Measurements from ENCODE around the gene OR2S2. TPM values are rescaled to one million over a fixed set of nuclear protein-coding genes. Genes with fewer than 3 reads are reported as not detected.
"Not testable (repeated sequence)": the region's sequence is repeated elsewhere in the genome, so short reads cannot be mapped to it uniquely, and the experiment has no call there.

OR2S2 gene
- total RNA-seq, 1 donor from 2014 or later = not detected

GRCh38 chr9:35935261-35935660 lies 22.7 kb downstream of the OR2S2 start:
- TF ChIP-seq POLR2AphosphoS5 (IDR thresholded peaks at IDR 0.05; ENCODE audit: insufficient read depth in 1 of 2, low read depth in 1 of 2) (no peak), POLR2A (IDR thresholded peaks at IDR 0.05) (no peak), CTCF (IDR thresholded peaks at IDR 0.05) (no peak)
- DNase-seq (ENCODE audit: extremely low spot score in 2 of 2) = no peak

GRCh38 chr9:35934069-35934468 lies 23.9 kb downstream of the OR2S2 start:
- not testable (repeated sequence) for H3K4me1 ChIP-seq; H3K36me3 ChIP-seq; H3K27ac ChIP-seq; H3K27me3 ChIP-seq; DNase-seq (ENCODE audit: extremely low spot score in 2 of 2); H3K9me3 ChIP-seq; H3K4me3 ChIP-seq
- intact Hi-C loops (cut with DNase I) = loop anchor here (1.0 kb wide), 1 partner anchor 12 kb away; no protein-coding TSS in a partner anchor

More at GRCh38 chr9:35935261-35935660, 22.7 kb downstream of the OR2S2 start:
- intact Hi-C loops (cut with DNase I) = no loop called here
- H3K36me3 ChIP-seq = no peaks in the 10 kb centered on the region
- no peaks in the 10 kb centered on the region for H3K4me1 ChIP-seq
- no peaks in the 10 kb centered on the region for H3K9me3 ChIP-seq
- H3K4me3 ChIP-seq = no peak overlapping the region
- no peak overlapping the region for H3K27ac ChIP-seq
- H3K27me3 ChIP-seq = no peaks in the 10 kb centered on the region

DNA sequence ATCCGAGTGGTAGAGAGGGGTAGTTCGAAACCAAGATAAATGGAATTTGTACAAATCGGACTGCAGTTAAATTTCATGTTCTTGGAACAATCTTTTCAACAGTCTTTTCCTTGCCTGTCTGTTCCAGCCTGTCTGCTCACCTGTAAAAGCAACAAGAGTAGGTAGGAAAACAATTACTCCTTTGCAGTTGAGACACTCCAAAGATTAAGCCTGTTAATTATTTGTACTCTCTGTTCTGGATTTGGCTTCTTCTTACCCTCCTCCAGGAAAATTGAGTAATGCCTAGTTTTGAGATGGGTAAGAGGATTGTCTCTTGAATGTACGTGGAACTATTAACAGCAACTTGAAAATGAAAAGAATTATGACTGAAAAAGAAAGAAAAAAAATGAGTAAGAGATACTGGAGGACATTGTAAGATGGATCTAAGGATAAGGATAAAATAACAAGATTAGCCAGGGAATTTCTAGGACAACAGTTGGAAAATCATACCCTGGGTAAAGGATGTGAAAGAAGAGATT lies 24.3 kb downstream of the OR2S2 start:
- no peak for TF ChIP-seq POLR2AphosphoS5 (IDR thresholded peaks at IDR 0.05; ENCODE audit: insufficient read depth in 1 of 2, low read depth in 1 of 2)
- no peak for TF ChIP-seq POLR2A (IDR thresholded peaks at IDR 0.05)
- TF ChIP-seq CTCF (IDR thresholded peaks at IDR 0.05) = no peak
- H3K27ac ChIP-seq = no peak overlapping the region
- intact Hi-C loops (cut with DNase I) = loop anchor here (1.0 kb wide), 1 partner anchor 11 kb away; no protein-coding TSS in a partner anchor
- H3K9me3 ChIP-seq = no peaks in the 10 kb centered on the region
- H3K4me3 ChIP-seq = no peak overlapping the region
- no peaks in the 10 kb centered on the region for H3K27me3 ChIP-seq
- DNase-seq (ENCODE audit: extremely low spot score in 2 of 2) = no peak
- no peaks in the 10 kb centered on the region for H3K4me1 ChIP-seq
- no peaks in the 10 kb centered on the region for H3K36me3 ChIP-seq

DNA sequence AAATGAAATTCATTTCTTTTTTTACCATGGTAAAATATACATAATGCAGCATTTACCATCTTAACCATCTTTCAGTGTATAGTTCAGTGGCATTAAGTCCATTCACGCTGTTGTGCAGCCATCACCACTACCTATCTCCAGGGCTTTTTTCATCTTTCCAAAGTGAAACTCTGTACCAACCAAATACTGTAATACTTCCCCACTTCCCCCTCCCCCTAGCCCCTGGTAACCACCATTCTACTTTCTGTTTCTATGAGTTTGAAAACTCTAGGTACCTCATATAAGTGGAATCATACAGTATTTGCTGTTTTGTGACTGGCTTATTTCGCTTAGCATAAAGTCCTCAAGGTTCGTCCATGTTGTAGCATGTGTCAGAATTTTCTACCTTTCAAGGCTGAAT lies 25.2 kb downstream of the OR2S2 start:
- Histone ChIP-seq H3K36me3 (no peaks in the 10 kb centered on the region), H3K27me3 (no peaks in the 10 kb centered on the region), H3K27ac (no peak overlapping the region), H3K4me3 (no peak overlapping the region), H3K4me1 (no peaks in the 10 kb centered on the region), H3K9me3 (no peaks in the 10 kb centered on the region)
- intact Hi-C loops (cut with DNase I) = no loop called here
- DNase-seq (ENCODE audit: extremely low spot score in 2 of 2) = no peak
- no peak for TF ChIP-seq POLR2A (IDR thresholded peaks at IDR 0.05)
- no peak for TF ChIP-seq CTCF (IDR thresholded peaks at IDR 0.05)
- no peak for TF ChIP-seq POLR2AphosphoS5 (IDR thresholded peaks at IDR 0.05; ENCODE audit: insufficient read depth in 1 of 2, low read depth in 1 of 2)

GRCh38 chr9:35930989-35931388 lies 27.0 kb downstream of the OR2S2 start:
- no peak for DNase-seq (ENCODE audit: extremely low spot score in 2 of 2)
- H3K36me3 ChIP-seq = no peaks in the 10 kb centered on the region
- no peaks in the 10 kb centered on the region for H3K4me1 ChIP-seq
- H3K4me3 ChIP-seq = no peak overlapping the region
- H3K27ac ChIP-seq = no peak overlapping the region
- H3K27me3 ChIP-seq = no peaks in the 10 kb centered on the region
- intact Hi-C loops (cut with DNase I) = no loop called here
- no peaks in the 10 kb centered on the region for H3K9me3 ChIP-seq
- TF ChIP-seq POLR2A (IDR thresholded peaks at IDR 0.05) (no peak), CTCF (IDR thresholded peaks at IDR 0.05) (no peak), POLR2AphosphoS5 (IDR thresholded peaks at IDR 0.05; ENCODE audit: insufficient read depth in 1 of 2, low read depth in 1 of 2) (no peak)

All from vagina (tissue), 2 donors.